GM19099 (cell line): ENCODE results near the gene BARX1.

Experiments used
- POLR2A ChIP-seq: IDR thresholded peaks from 3 replicates; pipeline ENCODE4 v1.6.1; 2011; ENCODE audit warnings: low read depth; ENCODE audit not compliant: insufficient read length; ENCODE audit errors: extremely low read depth

Gene BARX1

DNA sequence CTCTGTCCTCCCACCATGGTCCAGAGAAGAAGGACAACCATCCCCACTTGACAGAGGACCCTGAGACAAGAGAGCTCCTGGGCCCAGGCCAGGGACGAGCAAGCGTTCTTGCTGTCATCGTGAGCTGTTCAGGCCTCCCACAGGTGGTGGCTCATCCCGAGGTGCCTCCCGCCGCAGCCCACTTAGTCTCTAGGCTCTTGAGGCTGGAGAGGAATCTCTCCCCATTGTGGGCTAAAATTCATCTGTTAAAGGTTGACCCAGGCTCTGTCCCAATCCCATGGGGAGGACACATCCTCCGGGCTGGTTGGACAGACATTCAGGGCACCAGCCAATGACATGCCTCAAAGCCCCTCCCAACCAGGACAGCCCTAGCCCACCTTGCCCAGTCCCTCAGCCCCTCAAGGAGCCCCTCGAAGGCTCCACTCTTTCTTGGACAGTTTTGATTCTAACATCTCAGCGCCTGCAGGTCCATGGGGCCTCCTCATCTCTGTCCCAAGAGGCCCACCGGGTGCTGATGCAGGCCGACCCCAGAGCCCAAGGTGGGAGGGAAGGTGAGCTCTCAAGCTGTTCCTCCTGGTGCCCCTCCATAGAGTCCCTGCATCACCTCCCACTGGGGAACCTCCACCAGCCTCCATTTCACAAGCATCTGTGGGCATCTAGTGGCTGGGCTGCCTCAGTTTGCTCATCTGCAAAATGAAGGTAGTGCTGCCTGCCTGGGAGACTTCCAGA is 52.9 kb downstream of the BARX1 start:
- TF ChIP-seq POLR2A, result no peak
